Measurements from ENCODE around the gene HMGN3. TPM values are rescaled to one million over a fixed set of nuclear protein-coding genes. Genes with fewer than 3 reads are reported as not detected.

Gene HMGN3
- total RNA-seq, 4 donors from 2014 or later, result 45.1 to 77.6 (median 59.4) TPM

DNA sequence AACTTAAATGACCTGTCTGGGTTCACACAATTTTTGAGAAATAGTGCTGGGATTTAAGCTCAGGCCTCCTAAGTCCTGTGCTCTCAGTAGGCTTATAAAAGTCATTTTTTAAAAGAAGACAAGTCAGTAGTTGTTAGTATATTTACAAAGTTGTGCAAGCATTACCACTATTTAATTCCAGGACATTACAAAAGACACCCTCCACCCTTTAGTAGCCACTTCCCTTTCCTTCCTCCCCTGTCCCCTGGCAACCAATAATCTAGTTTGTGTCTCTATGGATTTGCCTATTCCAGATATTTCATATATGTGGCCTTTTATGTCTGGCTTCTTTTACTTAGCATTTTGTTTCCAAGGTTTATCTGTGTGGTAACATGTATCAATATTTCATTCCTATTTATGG lies 37.6 kb downstream of the HMGN3 start:
- no peaks in the 10 kb centered on the region for H3K36me3 ChIP-seq
- H3K9me3 ChIP-seq, result no peaks in the 10 kb centered on the region
- no peaks in the 10 kb centered on the region for H3K27me3 ChIP-seq
- TF ChIP-seq POLR2A (IDR thresholded peaks at IDR 0.05), result no peak
- TF ChIP-seq, protein P1, sequence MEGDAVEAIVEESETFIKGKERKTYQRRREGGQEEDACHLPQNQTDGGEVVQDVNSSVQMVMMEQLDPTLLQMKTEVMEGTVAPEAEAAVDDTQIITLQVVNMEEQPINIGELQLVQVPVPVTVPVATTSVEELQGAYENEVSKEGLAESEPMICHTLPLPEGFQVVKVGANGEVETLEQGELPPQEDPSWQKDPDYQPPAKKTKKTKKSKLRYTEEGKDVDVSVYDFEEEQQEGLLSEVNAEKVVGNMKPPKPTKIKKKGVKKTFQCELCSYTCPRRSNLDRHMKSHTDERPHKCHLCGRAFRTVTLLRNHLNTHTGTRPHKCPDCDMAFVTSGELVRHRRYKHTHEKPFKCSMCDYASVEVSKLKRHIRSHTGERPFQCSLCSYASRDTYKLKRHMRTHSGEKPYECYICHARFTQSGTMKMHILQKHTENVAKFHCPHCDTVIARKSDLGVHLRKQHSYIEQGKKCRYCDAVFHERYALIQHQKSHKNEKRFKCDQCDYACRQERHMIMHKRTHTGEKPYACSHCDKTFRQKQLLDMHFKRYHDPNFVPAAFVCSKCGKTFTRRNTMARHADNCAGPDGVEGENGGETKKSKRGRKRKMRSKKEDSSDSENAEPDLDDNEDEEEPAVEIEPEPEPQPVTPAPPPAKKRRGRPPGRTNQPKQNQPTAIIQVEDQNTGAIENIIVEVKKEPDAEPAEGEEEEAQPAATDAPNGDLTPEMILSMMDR (IDR thresholded peaks at IDR 0.05), result no peak
- intact Hi-C loops (cut with DNase I; ENCODE audit: low total_unique reads), result no loop called here
- no peaks in the 10 kb centered on the region for H3K4me1 ChIP-seq
- H3K27ac ChIP-seq, result no peak overlapping the region
- H3K4me3 ChIP-seq, result no peak overlapping the region
- no peak for DNase-seq

DNA sequence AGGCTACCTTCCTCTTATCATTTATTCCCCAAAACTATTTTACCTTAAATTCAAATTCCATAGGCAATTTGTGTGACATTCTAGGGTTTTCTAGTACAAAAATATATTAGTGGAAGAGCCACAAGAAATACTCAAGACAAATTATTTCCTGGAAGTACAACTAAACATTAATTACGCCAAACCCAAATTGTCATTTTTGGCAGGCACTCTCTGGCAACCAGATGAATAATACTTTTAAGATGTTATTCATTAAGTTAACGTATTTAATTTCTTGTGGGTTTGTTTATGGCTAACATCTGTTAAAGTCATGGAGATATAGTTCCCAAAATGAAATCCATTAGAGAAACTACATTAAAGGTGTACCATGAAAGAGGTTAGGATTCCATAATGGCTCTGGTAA lies 40.5 kb downstream of the HMGN3 start:
- TF ChIP-seq POLR2A (IDR thresholded peaks at IDR 0.05), result no peak
- TF ChIP-seq, protein P1 (IDR thresholded peaks at IDR 0.05), result no peak
- H3K4me3 ChIP-seq, result no peak overlapping the region
- no peaks in the 10 kb centered on the region for H3K9me3 ChIP-seq
- no peak overlapping the region for H3K27ac ChIP-seq
- H3K4me1 ChIP-seq, result no peaks in the 10 kb centered on the region
- no peak for DNase-seq
- H3K36me3 ChIP-seq, result no peaks in the 10 kb centered on the region
- no peaks in the 10 kb centered on the region for H3K27me3 ChIP-seq
- intact Hi-C loops (cut with DNase I; ENCODE audit: low total_unique reads), result no loop called here

DNA sequence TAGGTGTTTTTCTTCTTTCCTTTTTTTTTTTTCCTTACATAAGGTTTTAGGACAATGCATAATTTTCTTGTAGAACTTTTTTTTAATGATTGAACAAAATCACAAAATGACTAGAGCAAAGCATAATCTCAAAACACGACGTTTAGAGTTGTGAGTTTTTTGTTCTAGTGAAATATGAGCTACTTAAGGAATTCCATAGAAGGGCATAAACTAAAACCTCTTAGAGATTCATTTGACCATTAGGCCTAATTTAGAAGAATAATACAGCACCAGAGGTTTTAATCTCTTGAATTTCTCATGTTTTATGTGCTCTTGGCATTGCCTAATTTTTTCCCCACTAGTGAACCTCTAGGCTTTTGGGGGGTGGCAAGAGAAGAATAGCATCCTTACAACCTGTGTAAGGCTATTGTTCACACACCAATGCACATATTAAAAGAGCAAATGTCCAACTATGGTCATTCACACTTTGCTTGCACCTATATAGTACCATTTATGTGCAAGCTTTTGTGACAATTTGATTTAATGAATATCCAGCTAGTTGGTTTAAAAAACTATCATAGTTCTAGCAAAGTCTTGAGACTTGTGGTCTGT lies 44.6 kb downstream of the HMGN3 start:
- H3K27ac ChIP-seq, result no peak overlapping the region

DNA sequence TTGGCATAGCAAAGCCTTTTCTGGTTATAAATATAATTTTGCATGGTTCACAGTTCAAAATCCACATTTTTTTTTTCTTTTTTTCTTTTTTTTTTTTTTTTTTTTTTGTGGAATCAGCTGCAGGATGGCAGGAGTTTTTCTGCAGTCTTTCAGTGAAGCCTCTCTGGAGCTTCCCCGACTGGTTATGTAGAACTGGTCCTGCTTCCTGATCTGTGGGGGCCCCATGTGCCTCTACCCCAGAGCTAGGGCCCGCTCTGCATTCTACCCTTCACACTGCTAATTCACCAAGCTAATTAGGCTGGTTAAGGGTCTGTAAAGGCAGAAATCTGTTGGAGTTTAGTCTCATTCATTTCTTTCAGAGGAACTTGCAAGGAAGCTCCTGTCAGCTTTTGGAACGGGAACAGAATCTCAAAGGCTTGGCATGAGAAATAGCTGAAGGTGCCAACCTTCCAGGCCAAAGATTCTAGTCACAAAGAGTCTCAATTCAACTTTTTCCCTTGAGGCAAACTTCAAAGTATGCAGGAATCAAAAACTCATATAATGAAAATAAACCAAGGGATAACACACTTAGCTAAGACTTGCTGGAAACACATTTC lies 45.5 kb downstream of the HMGN3 start:
- intact Hi-C loops (cut with DNase I; ENCODE audit: low total_unique reads), result no loop called here
- H3K27ac ChIP-seq, result no peak overlapping the region
- no peak for DNase-seq

More for the DNA sequence above, 44.6 kb downstream of the HMGN3 start:
- H3K27me3 ChIP-seq, result no peaks in the 10 kb centered on the region
- no peak for TF ChIP-seq POLR2A (IDR thresholded peaks at IDR 0.05)
- TF ChIP-seq, protein P1 (IDR thresholded peaks at IDR 0.05), result no peak
- intact Hi-C loops (cut with DNase I; ENCODE audit: low total_unique reads), result no loop called here
- H3K4me3 ChIP-seq, result no peak overlapping the region
- H3K36me3 ChIP-seq, result no peaks in the 10 kb centered on the region
- no peaks in the 10 kb centered on the region for H3K9me3 ChIP-seq
- no peak for DNase-seq
- no peaks in the 10 kb centered on the region for H3K4me1 ChIP-seq

DNA sequence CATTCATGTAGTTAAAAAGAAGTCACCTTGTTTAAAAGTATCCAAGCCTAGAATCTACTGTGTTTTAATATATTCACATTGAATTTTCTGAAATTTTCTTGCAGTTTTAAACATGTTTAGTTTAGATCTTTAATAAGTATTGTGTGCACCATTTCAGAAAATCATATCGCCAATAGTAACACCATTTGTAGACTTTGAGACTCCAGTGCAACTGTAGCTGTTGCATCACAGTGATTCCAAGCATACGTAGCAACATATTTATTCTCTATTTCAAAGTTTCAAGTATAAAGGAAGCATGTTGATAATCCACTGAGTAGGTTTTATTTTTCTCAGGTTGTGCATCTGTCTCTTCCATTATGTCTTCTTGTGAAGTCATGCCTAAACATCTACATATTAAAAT lies 46.4 kb downstream of the HMGN3 start:
- Histone ChIP-seq H3K9me3 (no peaks in the 10 kb centered on the region), H3K27me3 (no peaks in the 10 kb centered on the region), H3K4me1 (no peaks in the 10 kb centered on the region), H3K36me3 (no peaks in the 10 kb centered on the region), H3K27ac (no peak overlapping the region), H3K4me3 (no peak overlapping the region)
- intact Hi-C loops (cut with DNase I; ENCODE audit: low total_unique reads), result no loop called here
- TF ChIP-seq, protein P1 (IDR thresholded peaks at IDR 0.05), result no peak
- TF ChIP-seq POLR2A (IDR thresholded peaks at IDR 0.05), result no peak
- DNase-seq, result no peak

More for the DNA sequence above, 45.5 kb downstream of the HMGN3 start:
- no peaks in the 10 kb centered on the region for H3K27me3 ChIP-seq
- H3K36me3 ChIP-seq, result no peaks in the 10 kb centered on the region
- no peak overlapping the region for H3K4me3 ChIP-seq
- no peaks in the 10 kb centered on the region for H3K4me1 ChIP-seq
- TF ChIP-seq POLR2A (IDR thresholded peaks at IDR 0.05), result no peak
- TF ChIP-seq, protein P1 (IDR thresholded peaks at IDR 0.05), result no peak
- H3K9me3 ChIP-seq, result no peaks in the 10 kb centered on the region

Data from uterus (tissue), 4 donors.